ENCODE measurements around the gene C22orf15. TPM values are rescaled to one million over a fixed set of nuclear protein-coding genes. Genes with fewer than 3 reads are reported as not detected.

C22orf15 gene
- total and polyA plus RNA-seq, 4 donors: 0.03 to 0.17 (median 0.12) TPM

- 95% methylated on average over 16 of the region's 16 CpGs for WGBS
- DNase-seq (ENCODE audit: low spot score): no peak
- H3K4me1 ChIP-seq (ENCODE audit: control insufficient read depth in 4 of 4, insufficient read depth in 4 of 4, low read length in 3 of 4): peaks cover 12 to 31% (median 22%) of the 10 kb centered on the region in 4 donors
- TF ChIP-seq JUND (IDR thresholded peaks at IDR 0.05): no peak
- TF ChIP-seq NR2F2 (IDR thresholded peaks at IDR 0.05): no peak
- TF ChIP-seq RAD21 (IDR thresholded peaks at IDR 0.05): no peak
- no peak for TF ChIP-seq EGR1 (IDR thresholded peaks at IDR 0.05; ENCODE audit: low read depth in 2 of 2)
- no peak for TF ChIP-seq CTCF (IDR thresholded peaks at IDR 0.05; ENCODE audit: low read depth, low read length, missing input control)
- no peak for TF ChIP-seq GABPA (IDR thresholded peaks at IDR 0.05 in 1 of 2, conservative IDR thresholded peaks at IDR 0.05 in 1 of 2)
- no peak for TF ChIP-seq HNF4G (IDR thresholded peaks at IDR 0.05)
- no peak for TF ChIP-seq TAF1 (conservative IDR thresholded peaks at IDR 0.05)
- TF ChIP-seq RXRA (IDR thresholded peaks at IDR 0.05): no peak
- no peak for TF ChIP-seq FOXA1 (IDR thresholded peaks at IDR 0.05)
- no peak for TF ChIP-seq SP1 (IDR thresholded peaks at IDR 0.05)
- TF ChIP-seq, protein P1, sequence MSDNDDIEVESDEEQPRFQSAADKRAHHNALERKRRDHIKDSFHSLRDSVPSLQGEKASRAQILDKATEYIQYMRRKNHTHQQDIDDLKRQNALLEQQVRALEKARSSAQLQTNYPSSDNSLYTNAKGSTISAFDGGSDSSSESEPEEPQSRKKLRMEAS (IDR thresholded peaks at IDR 0.05): no peak
- no peak for TF ChIP-seq ATF3 (IDR thresholded peaks at IDR 0.05)
- TF ChIP-seq, protein P2, sequence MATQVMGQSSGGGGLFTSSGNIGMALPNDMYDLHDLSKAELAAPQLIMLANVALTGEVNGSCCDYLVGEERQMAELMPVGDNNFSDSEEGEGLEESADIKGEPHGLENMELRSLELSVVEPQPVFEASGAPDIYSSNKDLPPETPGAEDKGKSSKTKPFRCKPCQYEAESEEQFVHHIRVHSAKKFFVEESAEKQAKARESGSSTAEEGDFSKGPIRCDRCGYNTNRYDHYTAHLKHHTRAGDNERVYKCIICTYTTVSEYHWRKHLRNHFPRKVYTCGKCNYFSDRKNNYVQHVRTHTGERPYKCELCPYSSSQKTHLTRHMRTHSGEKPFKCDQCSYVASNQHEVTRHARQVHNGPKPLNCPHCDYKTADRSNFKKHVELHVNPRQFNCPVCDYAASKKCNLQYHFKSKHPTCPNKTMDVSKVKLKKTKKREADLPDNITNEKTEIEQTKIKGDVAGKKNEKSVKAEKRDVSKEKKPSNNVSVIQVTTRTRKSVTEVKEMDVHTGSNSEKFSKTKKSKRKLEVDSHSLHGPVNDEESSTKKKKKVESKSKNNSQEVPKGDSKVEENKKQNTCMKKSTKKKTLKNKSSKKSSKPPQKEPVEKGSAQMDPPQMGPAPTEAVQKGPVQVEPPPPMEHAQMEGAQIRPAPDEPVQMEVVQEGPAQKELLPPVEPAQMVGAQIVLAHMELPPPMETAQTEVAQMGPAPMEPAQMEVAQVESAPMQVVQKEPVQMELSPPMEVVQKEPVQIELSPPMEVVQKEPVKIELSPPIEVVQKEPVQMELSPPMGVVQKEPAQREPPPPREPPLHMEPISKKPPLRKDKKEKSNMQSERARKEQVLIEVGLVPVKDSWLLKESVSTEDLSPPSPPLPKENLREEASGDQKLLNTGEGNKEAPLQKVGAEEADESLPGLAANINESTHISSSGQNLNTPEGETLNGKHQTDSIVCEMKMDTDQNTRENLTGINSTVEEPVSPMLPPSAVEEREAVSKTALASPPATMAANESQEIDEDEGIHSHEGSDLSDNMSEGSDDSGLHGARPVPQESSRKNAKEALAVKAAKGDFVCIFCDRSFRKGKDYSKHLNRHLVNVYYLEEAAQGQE (IDR thresholded peaks at IDR 0.05): no peak
- TF ChIP-seq HNF4A (conservative IDR thresholded peaks at IDR 0.05): no peak
- TF ChIP-seq YY1 (IDR thresholded peaks at IDR 0.05): no peak
- TF ChIP-seq, protein P3, sequence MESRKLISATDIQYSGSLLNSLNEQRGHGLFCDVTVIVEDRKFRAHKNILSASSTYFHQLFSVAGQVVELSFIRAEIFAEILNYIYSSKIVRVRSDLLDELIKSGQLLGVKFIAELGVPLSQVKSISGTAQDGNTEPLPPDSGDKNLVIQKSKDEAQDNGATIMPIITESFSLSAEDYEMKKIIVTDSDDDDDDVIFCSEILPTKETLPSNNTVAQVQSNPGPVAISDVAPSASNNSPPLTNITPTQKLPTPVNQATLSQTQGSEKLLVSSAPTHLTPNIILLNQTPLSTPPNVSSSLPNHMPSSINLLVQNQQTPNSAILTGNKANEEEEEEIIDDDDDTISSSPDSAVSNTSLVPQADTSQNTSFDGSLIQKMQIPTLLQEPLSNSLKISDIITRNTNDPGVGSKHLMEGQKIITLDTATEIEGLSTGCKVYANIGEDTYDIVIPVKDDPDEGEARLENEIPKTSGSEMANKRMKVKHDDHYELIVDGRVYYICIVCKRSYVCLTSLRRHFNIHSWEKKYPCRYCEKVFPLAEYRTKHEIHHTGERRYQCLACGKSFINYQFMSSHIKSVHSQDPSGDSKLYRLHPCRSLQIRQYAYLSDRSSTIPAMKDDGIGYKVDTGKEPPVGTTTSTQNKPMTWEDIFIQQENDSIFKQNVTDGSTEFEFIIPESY (IDR thresholded peaks at IDR 0.05): no peak
- no peak for TF ChIP-seq FOXA2 (IDR thresholded peaks at IDR 0.05)
- no peaks in the 10 kb centered on the region for H3K27me3 ChIP-seq (ENCODE audit: control insufficient read depth in 4 of 4, insufficient read depth in 4 of 4, low read length in 3 of 4)
- H3K9ac ChIP-seq (ENCODE audit: low read depth in 1 of 2, low read length in 2 of 2): no peak overlapping the region
- no peak overlapping the region for H3K4me3 ChIP-seq (ENCODE audit: low read depth in 1 of 3, low read length in 3 of 3)
- no peaks in the 10 kb centered on the region for H3K36me3 ChIP-seq (ENCODE audit: control insufficient read depth in 4 of 4, insufficient read depth in 3 of 4, low read depth in 1 of 4, low read length in 3 of 4)
- no peak overlapping the region for H3K27ac ChIP-seq (ENCODE audit: low read depth in 1 of 2, low read length in 2 of 2)
- H3K9me3 ChIP-seq (ENCODE audit: control insufficient read depth in 4 of 4, low read length in 3 of 4): no peaks in the 10 kb centered on the region
Measured at GRCh38 chr22:23782252-23782651, 19.5 kb downstream of the C22orf15 start.
